NCI-H1092 treated with DMSO at 0.1 percent for 48 hours (cell line): ENCODE results near the gene IL4R.
"Not testable (repeated sequence)": the region's sequence is repeated elsewhere in the genome, so short reads cannot be mapped to it uniquely, and the experiment has no call there.

Experiments used
- DNase-seq: peaks from one replicate; lab custom pipeline; 2025; lab: John Stamatoyannopoulos, UW

IL4R gene

GRCh38 chr16:27404163-27404823 lies 90.5 kb downstream of the IL4R start:
- DNase-seq = no peak

GRCh38 chr16:27405546-27406451 lies 92.0 kb downstream of the IL4R start:
- no peak for DNase-seq

GRCh38 chr16:27406511-27407128 lies 92.8 kb downstream of the IL4R start:
- no peak for DNase-seq

GRCh38 chr16:27407133-27407532 lies 93.4 kb downstream of the IL4R start:
- DNase-seq = no peak

GRCh38 chr16:27408012-27408601 lies 94.3 kb downstream of the IL4R start:
- DNase-seq = no peak

- no peak for DNase-seq
These were observed 94.8 kb downstream of the IL4R start for GRCh38 chr16:27408602-27409031.

GRCh38 chr16:27409958-27410357 lies 96.2 kb downstream of the IL4R start:
- DNase-seq = not testable (repeated sequence)

- DNase-seq = no peak
These were observed 97.0 kb downstream of the IL4R start for GRCh38 chr16:27410761-27411160.

- DNase-seq = no peak
These were observed 100.2 kb downstream of the IL4R start for GRCh38 chr16:27413956-27414355.
